CD4-positive, CD25-positive, alpha-beta regulatory T cell (primary cell): Measurements from ENCODE around the gene TMEM161B. TPM values are rescaled to one million over a fixed set of nuclear protein-coding genes. Genes with fewer than 3 reads are reported as not detected.
"Not testable (repeated sequence)": the region's sequence is repeated elsewhere in the genome, so short reads cannot be mapped to it uniquely, and the experiment has no call there.

Experiments used
- ATAC-seq, 2 donors: fragments of 150-1000 bp; cut with Tn5 transposase; one replicate each; pipeline ENCODE4 v1.10.0; 2021; ENCODE audit warnings: low read depth in 2 of 2, moderate number of reproducible peaks in 2 of 2, moderate library complexity in 1 of 2
- DNase-seq, 3 donors: peaks; one replicate each; pipeline versions ENCODE4 v3.0.0 to v3.0.0-alpha.2; 2012 to 2022; ENCODE audit warnings: mixed read lengths in 1 of 3
- H3K27ac ChIP-seq: one replicate; pipeline ENCODE4 v1.7.0; 2013; ENCODE audit warnings: mild to moderate bottlenecking, low read length; ENCODE audit not compliant: insufficient read depth, poor library complexity, severe bottlenecking
- H3K27me3 ChIP-seq: one replicate; pipeline ENCODE4 v1.7.0; 2013; ENCODE audit warnings: low read length; ENCODE audit not compliant: control insufficient read depth, insufficient read depth
- H3K36me3 ChIP-seq: one replicate; pipeline ENCODE4 v1.7.0; 2013; ENCODE audit warnings: mild to moderate bottlenecking, low read length, moderate library complexity; ENCODE audit not compliant: control insufficient read depth, insufficient read depth
- H3K4me1 ChIP-seq: 2 replicates; pipeline ENCODE4 v1.7.0; 2013; ENCODE audit warnings: mild to moderate bottlenecking, low read length; ENCODE audit not compliant: insufficient read depth, control insufficient read depth, poor library complexity, severe bottlenecking
- H3K4me3 ChIP-seq: one replicate; pipeline ENCODE4 v1.7.0; 2013; ENCODE audit warnings: low read depth, mild to moderate bottlenecking, low read length, moderate library complexity
- H3K9me3 ChIP-seq, 2 experiments: 1 replicate in 1 of 2; 2 replicates in 1 of 2; pipeline ENCODE4 v1.7.0; 2013; ENCODE audit warnings: low read length in 2 of 2, mild to moderate bottlenecking in 1 of 2, moderate library complexity in 1 of 2; ENCODE audit not compliant: control insufficient read depth in 2 of 2
- H3K27ac Mint-ChIP-seq, 3 donors: one replicate each; pipeline ENCODE4 v1.8.0; 2020 to 2022; ENCODE audit warnings: mild to moderate bottlenecking in 3 of 3, mixed read lengths in 3 of 3, moderate library complexity in 2 of 3
- H3K27me3 Mint-ChIP-seq: one replicate; pipeline ENCODE4 v1.8.0; 2022; ENCODE audit warnings: mild to moderate bottlenecking, mixed read lengths
- H3K36me3 Mint-ChIP-seq: one replicate; pipeline ENCODE4 v1.8.0; 2020; ENCODE audit warnings: mixed read lengths
- H3K4me1 Mint-ChIP-seq, 4 donors: one replicate each; pipeline ENCODE4 v1.8.0; 2020 to 2022; ENCODE audit warnings: mixed read lengths in 4 of 4, mild to moderate bottlenecking in 1 of 4
- H3K4me3 Mint-ChIP-seq, 4 donors: one replicate each; pipeline ENCODE4 v1.8.0; 2020 to 2022; ENCODE audit warnings: mild to moderate bottlenecking in 4 of 4, mixed read lengths in 4 of 4, moderate library complexity in 3 of 4
- H3K9me3 Mint-ChIP-seq, 7 donors: one replicate each; pipeline ENCODE4 v1.8.0; 2020 to 2022; ENCODE audit warnings: mixed read lengths in 7 of 7, mild to moderate bottlenecking in 3 of 7, moderate library complexity in 2 of 7
- polyA plus RNA-seq, 4 donors: library from polyadenylated mRNA; unstranded; fragments of 300-500 nt; fragmentation: Illumina TruSeq; gene quantifications; one replicate each; pipeline ENCODE4 v1.2.3, GENCODE V29; 2021
- total RNA-seq: library from RNA; stranded (reverse); gene quantifications from one replicate; pipeline ENCODE4 v1.2.3, GENCODE V29; 2022

The TMEM161B gene
- total and polyA plus RNA-seq, 5 donors from 2014 or later, result 7.4 to 30.1 (median 13.8) TPM

- Histone ChIP-seq H3K9me3 (no peaks in the 10 kb centered on the region), H3K27me3 (no peaks in the 10 kb centered on the region), H3K4me3 (no peak overlapping the region), H3K36me3 (peaks cover 9% of the 10 kb centered on the region), H3K27ac (no peak overlapping the region), H3K4me1 (no peaks in the 10 kb centered on the region)
- H3K27me3 Mint-ChIP-seq, result no peaks in the 10 kb centered on the region
- no peak overlapping the region for H3K27ac Mint-ChIP-seq
- DNase-seq, result no peak
- H3K36me3 Mint-ChIP-seq, result peaks cover 16% of the 10 kb centered on the region
- no peak overlapping the region for H3K4me3 Mint-ChIP-seq
- ATAC-seq, result no peak
- peaks cover 0 to 6% (median 1%) of the 10 kb centered on the region in 4 donors for H3K4me1 Mint-ChIP-seq
- H3K9me3 Mint-ChIP-seq, result no peaks in the 10 kb centered on the region
Measured at GRCh38 chr5:88283690-88284089, 15.0 kb upstream of the TMEM161B start.

- H3K9me3 Mint-ChIP-seq, result no peaks in the 10 kb centered on the region
- no peaks in the 10 kb centered on the region for H3K9me3 ChIP-seq
- H3K4me3 ChIP-seq, result no peak overlapping the region
- peaks cover 0 to 10% (median 0%) of the 10 kb centered on the region in 4 donors for H3K4me1 Mint-ChIP-seq
- H3K36me3 Mint-ChIP-seq, result peaks cover 7% of the 10 kb centered on the region
- DNase-seq (no peak), ATAC-seq (no peak)
- H3K27me3 Mint-ChIP-seq, result no peaks in the 10 kb centered on the region
- no peak overlapping the region for H3K27ac Mint-ChIP-seq
- no peak overlapping the region for H3K27ac ChIP-seq
- no peaks in the 10 kb centered on the region for H3K4me1 ChIP-seq
- H3K36me3 ChIP-seq, result peaks cover 6% of the 10 kb centered on the region
- no peaks in the 10 kb centered on the region for H3K27me3 ChIP-seq
- no peak overlapping the region for H3K4me3 Mint-ChIP-seq
Measured at GRCh38 chr5:88281322-88281721, 12.7 kb upstream of the TMEM161B start.

- no peak overlapping the region for H3K27ac ChIP-seq
- Mint-ChIP-seq H3K36me3 (peaks cover 13% of the 10 kb centered on the region), H3K9me3 (peaks cover 0 to 1% (median 0%) of the 10 kb centered on the region in 7 donors), H3K27me3 (no peaks in the 10 kb centered on the region), H3K27ac (peak overlapping the region in 1 of 3 donors; percentile 20), H3K4me1 (peaks cover 5 to 17% (median 6%) of the 10 kb centered on the region in 4 donors), H3K4me3 (no peak overlapping the region)
- no peaks in the 10 kb centered on the region for H3K4me1 ChIP-seq
- H3K4me3 ChIP-seq, result no peak overlapping the region
- H3K36me3 ChIP-seq, result peaks cover 10% of the 10 kb centered on the region
- H3K9me3 ChIP-seq, result no peaks in the 10 kb centered on the region
- DNase-seq (no peak), ATAC-seq (no peak)
- no peaks in the 10 kb centered on the region for H3K27me3 ChIP-seq
Measured at GRCh38 chr5:88279584-88279983, 10.9 kb upstream of the TMEM161B start.

GRCh38 chr5:88276378-88276777 lies 7.7 kb upstream of the TMEM161B start:
- Histone ChIP-seq H3K4me3 (no peak overlapping the region), H3K4me1 (no peaks in the 10 kb centered on the region), H3K36me3 (peaks cover 11% of the 10 kb centered on the region), H3K27ac (no peak overlapping the region), H3K27me3 (no peaks in the 10 kb centered on the region), H3K9me3 (no peaks in the 10 kb centered on the region)
- Mint-ChIP-seq H3K27me3 (no peaks in the 10 kb centered on the region), H3K4me1 (peaks cover 15 to 25% (median 23%) of the 10 kb centered on the region in 4 donors), H3K4me3 (no peak overlapping the region), H3K27ac (no peak overlapping the region), H3K36me3 (peaks cover 13% of the 10 kb centered on the region), H3K9me3 (peaks cover 0 to 3% (median 0%) of the 10 kb centered on the region in 7 donors)
- no peak for ATAC-seq
- no peak for DNase-seq

- no peaks in the 10 kb centered on the region for H3K27me3 ChIP-seq
- Mint-ChIP-seq H3K36me3 (peaks cover 21% of the 10 kb centered on the region), H3K27me3 (no peaks in the 10 kb centered on the region), H3K27ac (no peak overlapping the region), H3K4me1 (peaks cover 19 to 31% (median 26%) of the 10 kb centered on the region in 4 donors), H3K4me3 (no peak overlapping the region), H3K9me3 (peaks cover 0 to 3% (median 0%) of the 10 kb centered on the region in 7 donors)
- no peaks in the 10 kb centered on the region for H3K4me1 ChIP-seq
- H3K9me3 ChIP-seq, result no peaks in the 10 kb centered on the region
- DNase-seq (no peak), ATAC-seq (no peak)
- peaks cover 11% of the 10 kb centered on the region for H3K36me3 ChIP-seq
- H3K4me3 ChIP-seq, result no peak overlapping the region
- H3K27ac ChIP-seq, result no peak overlapping the region
Measured at GRCh38 chr5:88275581-88275980, 6.9 kb upstream of the TMEM161B start.

GRCh38 chr5:88269222-88269771 lies 652 bp upstream of the TMEM161B start:
- no peak for ATAC-seq
- peaks cover 28% of the 10 kb centered on the region for H3K36me3 Mint-ChIP-seq
- H3K27me3 Mint-ChIP-seq, result peaks cover 5% of the 10 kb centered on the region
- H3K4me1 Mint-ChIP-seq, result peaks cover 20 to 74% (median 54%) of the 10 kb centered on the region in 4 donors
- H3K9me3 Mint-ChIP-seq, result peaks cover 0 to 3% (median 2%) of the 10 kb centered on the region in 7 donors
- peak overlapping the region; percentile 98 to 100 (median 98) for H3K4me3 Mint-ChIP-seq
- Histone ChIP-seq H3K4me1 (peaks cover 26% of the 10 kb centered on the region), H3K9me3 (no peaks in the 10 kb centered on the region), H3K4me3 (peak overlapping the region; percentile 96), H3K27ac (peak overlapping the region; percentile 93), H3K36me3 (peaks cover 4% of the 10 kb centered on the region), H3K27me3 (no peaks in the 10 kb centered on the region)
- peak in 2 of 3 donors; percentile 2 to 47 for DNase-seq
- peak overlapping the region; percentile 99 to 100 (median 100) for H3K27ac Mint-ChIP-seq

- DNase-seq, H3K4me3 ChIP-seq, ATAC-seq, H3K9me3 Mint-ChIP-seq, H3K27me3 ChIP-seq, H3K27ac Mint-ChIP-seq, H3K9me3 ChIP-seq, H3K27ac ChIP-seq, H3K27me3 Mint-ChIP-seq, H3K36me3 ChIP-seq: not testable (repeated sequence)
- Mint-ChIP-seq H3K36me3 (peaks cover 38% of the 10 kb centered on the region), H3K4me3 (peak overlapping the region in 2 of 4 donors; percentile 13 to 53), H3K4me1 (peaks cover 25 to 67% (median 46%) of the 10 kb centered on the region in 4 donors)
- H3K4me1 ChIP-seq, result peaks cover 19% of the 10 kb centered on the region
Measured at GRCh38 chr5:88264565-88264964, 4.1 kb downstream of the TMEM161B start.

- Mint-ChIP-seq H3K9me3 (peaks cover 0 to 3% (median 0%) of the 10 kb centered on the region in 7 donors), H3K27ac (no peak overlapping the region), H3K4me3 (no peak overlapping the region), H3K36me3 (peaks cover 38% of the 10 kb centered on the region), H3K27me3 (no peaks in the 10 kb centered on the region), H3K4me1 (peaks cover 25 to 60% (median 39%) of the 10 kb centered on the region in 4 donors)
- ATAC-seq (no peak), DNase-seq (no peak)
- no peaks in the 10 kb centered on the region for H3K9me3 ChIP-seq
- no peak overlapping the region for H3K4me3 ChIP-seq
- peaks cover 12% of the 10 kb centered on the region for H3K4me1 ChIP-seq
- H3K27ac ChIP-seq, result no peak overlapping the region
- peaks cover 6% of the 10 kb centered on the region for H3K36me3 ChIP-seq
- H3K27me3 ChIP-seq, result no peaks in the 10 kb centered on the region
Measured at GRCh38 chr5:88263349-88263748, 5.3 kb downstream of the TMEM161B start.
